HG03520 (cell line): Measurements from ENCODE around the gene ZDHHC24.
"Not testable (repeated sequence)": the region's sequence is repeated elsewhere in the genome, so short reads cannot be mapped to it uniquely, and the experiment has no call there.

Source experiments
- ATAC-seq: cut with Tn5 transposase; IDR thresholded peaks from one replicate; pipeline ENCODE4 v1.9.1; 2021; ENCODE audit warnings: mild to moderate bottlenecking, moderate library complexity; ENCODE audit not compliant: unreplicated experiment

The ZDHHC24 gene

GRCh38 chr11:66546966-66547661 is 1.3 kb upstream of the ZDHHC24 start:
- ATAC-seq: no peak

DNA sequence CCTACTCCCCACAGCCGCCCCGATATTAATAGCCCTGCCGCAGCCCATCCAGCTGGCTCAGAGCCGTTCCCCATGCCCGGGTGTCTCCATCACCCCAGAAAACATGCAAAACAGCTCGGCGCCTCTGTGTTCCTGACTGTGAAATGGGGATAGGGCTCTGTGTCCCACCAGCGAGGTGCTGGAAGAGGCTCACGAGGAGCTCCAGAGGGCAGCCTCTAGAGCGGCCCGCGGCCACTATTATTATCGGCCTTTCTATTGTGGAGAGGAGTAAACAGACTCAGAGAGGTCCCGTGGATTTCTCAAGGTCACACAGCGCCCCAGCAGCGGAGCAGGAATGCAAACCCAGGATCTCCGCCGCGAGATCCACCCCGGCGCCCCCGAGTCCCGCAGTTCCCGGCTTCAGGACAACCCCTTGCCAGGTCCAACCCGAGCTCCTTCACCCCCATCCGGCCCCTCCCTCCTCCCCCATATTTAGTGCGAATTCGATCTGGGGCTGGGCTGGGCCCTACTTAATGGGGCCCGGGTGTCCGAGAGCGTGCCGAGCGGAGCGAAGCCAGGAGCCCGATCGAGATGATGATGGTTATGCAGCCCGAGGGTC is 619 bp upstream of the ZDHHC24 start, which contains the start of gene ACTN3:
TSS of gene ACTN3 (plus strand) at position 536 of the 598 bp plus-strand sequence. CDS start at position 571, 35 bp downstream.
- no peak for ATAC-seq

DNA sequence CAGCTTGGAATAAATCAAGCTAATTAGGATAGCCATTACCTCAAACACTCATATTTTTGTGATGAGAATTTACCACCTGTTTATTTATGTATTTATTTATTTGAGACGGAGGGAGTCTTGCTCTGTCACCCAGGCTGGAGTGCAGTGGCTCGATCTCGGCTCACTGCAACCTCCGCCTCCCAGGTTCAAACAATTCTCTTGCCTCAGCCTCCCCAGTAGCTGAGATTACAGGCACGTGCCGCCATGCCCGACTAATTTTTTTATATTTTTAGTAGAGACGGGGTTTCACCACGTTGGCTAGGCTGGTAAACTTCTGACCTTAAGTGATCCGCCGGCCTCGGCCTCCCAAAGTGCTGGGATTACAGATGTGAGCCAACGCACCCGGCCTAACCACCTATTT is 896 bp downstream of the ZDHHC24 start:
- not testable (repeated sequence) for ATAC-seq

- ATAC-seq: no peak
These were observed 2.4 kb downstream of the ZDHHC24 start for GRCh38 chr11:66543263-66544107.

- ATAC-seq: no peak
These were observed 3.5 kb downstream of the ZDHHC24 start for GRCh38 chr11:66542362-66542761.

DNA sequence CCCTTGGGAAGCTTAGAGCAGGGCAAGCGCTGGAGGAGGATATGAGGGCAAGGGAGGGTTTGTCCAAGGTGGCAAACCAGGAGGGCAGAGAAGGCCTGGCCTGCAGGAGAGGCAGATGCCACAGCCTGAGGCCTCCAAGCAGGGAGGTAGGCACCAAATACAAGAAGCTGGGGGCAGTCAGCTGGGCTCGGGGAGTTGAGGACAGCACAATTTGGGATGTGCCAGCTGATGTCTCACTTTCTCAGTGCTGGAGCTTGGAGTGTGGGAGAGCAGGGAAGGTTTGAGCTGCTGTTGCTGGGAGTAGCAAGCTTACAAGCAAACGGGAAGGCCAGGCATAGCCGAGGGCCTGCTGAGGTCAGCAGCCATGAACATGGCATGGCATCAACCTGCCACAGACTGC is 4.0 kb downstream of the ZDHHC24 start:
- no peak for ATAC-seq

GRCh38 chr11:66540598-66540997 is 5.2 kb downstream of the ZDHHC24 start:
- not testable (repeated sequence) for ATAC-seq

DNA sequence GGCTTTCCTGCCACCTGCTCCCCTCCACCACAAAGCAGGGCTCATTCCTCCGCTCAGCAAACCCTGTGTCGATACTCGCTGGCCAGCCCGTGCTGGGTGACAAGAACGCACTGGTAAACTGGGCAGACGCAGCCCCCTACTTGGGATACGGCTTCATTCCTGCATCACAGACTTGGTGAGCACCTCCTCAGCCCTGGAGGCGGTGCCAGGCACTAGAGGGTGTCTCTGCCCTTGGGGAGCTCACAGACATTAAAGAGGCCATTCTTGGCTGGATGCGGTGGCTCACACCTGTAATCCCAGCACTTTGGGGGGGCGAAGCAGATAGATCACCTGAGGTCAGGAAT is 6.0 kb downstream of the ZDHHC24 start:
- no peak for ATAC-seq

DNA sequence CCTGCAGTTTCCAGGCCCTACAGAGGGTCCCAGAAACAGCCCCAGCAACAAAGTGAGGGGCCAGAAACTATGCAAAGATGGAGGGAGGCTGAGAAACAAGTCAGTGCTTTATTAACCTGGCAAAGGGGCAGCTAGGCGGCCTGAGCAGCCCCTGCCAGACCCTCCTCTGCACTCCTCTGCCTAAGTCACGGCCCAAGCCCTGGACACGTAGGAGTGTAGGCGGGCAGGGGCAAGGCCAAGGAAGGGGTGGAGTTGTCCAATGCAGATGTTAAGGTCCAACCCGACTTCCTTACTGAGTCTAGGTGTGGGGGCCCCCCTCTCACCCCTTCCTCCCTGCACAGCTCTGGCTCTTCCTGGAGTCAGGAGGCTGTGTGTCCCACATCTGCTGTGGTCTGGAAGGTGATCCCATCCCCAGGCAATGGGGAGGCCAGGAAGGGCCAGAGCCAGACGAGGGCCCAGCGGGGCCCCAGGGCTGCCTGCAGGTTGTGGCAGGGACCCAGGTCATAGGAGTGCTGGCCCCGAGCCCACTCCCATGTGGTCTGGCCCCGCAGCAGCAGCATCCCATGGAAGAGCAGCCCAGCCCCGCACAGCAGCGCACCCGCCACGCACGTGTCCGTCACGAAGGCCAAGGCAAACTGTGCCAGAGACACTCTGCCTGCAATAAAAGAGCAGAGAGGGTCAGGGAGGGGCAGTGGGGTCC is 6.5 kb downstream of the ZDHHC24 start:
- ATAC-seq: no peak

DNA sequence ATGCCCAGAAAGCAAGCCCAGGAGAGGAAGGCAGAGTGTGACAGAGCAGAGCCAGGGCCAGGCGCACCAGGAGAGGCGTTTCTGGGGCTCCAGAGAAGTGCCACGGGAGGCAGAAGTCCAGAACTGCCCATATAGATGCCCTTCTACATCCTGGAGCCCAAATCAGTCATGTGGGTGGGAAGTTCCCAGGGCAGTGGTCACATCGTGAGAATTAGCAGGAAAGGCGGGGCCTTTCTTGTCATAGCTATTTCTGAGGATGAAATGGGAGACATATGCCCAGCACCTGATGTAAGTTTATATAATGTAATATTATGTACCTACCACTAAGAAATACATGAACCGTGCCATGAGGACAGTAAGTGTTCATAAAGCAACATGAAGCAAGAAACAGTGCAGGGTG is 13.1 kb downstream of the ZDHHC24 start:
- no peak for ATAC-seq

GRCh38 chr11:66531841-66532240 is 14.0 kb downstream of the ZDHHC24 start:
- ATAC-seq: no peak

DNA sequence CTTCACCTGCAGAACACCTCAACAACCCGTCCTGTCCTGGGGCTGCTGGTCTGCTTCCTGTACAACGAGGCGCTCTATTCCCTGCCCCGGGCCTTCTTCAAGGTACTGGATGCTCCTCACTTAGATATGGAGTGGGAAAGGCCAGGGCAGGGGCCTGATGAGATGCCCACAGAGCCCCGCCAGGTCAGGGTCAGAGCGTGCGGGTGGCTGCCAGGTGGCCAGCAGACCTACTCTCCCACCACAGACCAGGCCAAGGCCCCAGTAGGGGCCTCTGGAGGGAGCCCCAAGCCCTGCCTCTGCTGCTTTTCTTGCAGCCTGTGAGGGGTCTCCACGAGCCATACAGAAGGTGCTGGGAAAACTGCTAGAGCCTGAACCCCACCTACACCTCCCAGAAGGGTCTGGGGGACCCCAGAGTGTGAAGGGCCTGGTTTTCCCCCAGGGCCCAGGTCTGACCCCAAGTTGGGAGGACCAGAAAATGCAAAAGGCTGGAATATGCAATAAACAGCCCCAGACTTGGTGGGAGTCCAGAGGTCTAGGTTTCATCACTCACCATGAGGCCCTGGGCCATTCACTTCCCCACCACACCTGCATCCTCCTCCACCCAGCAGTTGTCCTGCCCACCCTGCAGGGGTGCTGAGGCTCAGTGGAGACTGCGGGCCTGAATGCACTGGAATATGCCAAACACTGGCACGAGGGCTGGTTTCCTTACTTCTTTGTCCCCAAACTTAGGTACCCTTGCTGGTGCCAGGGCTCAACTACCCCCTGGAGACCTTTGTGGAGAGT is 14.7 kb downstream of the ZDHHC24 start:
- no peak for ATAC-seq

- no peak for ATAC-seq
These were observed 16.2 kb downstream of the ZDHHC24 start for GRCh38 chr11:66529655-66530054.

GRCh38 chr11:66529069-66529468 is 16.8 kb downstream of the ZDHHC24 start:
- ATAC-seq: no peak

DNA sequence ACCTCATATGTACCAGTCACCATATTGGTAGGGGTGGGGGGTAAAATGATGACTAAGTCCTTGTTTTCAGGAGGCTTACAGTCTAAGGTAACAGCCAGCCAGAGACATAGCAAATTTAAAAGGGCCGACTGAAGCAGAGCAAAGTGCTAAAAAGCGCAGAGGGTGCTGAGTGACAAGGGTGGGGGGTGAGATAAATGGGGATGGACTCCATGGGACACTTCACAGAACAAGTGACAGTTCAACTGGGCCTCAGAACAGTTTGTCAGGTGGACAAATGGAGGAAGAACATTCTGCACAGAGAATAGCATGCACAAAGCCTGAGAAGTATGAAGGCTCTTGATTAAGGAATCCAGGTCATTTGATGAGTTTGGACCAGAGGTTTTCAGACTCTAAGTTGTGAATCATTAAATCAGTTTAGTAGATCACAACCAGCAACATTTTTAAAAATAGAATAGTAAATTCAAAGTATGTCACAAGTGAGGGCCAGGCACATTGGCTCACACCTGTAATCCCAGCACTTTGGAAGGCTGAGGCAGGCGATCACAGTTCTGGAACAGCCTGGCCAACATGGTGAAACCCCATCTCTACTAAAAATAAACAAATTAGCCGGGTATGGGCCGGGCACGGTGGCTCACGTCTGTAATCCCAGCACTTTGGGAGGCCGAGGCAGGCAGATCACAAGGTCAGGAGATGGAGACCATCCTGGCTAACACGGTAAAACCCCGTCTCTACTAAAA is 21.4 kb downstream of the ZDHHC24 start:
- no peak for ATAC-seq

GRCh38 chr11:66523611-66524010 is 22.2 kb downstream of the ZDHHC24 start:
- ATAC-seq: no peak

DNA sequence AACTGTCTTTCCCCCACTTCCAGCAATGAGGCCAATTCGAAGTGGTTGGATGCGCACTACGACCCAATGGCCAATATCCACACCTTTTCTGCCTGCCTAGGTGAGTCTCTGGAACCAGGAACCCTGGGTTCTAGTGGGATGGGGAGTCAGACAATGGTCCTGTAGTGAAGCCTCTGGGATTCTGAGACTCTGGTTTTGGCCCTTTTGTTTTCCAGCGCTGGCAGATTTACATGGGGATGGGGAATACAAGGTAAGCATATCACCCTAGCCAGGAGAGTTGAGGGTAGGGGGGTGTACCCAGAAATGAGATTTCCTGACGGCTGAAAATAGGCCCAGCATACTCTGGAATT is 34.9 kb downstream of the ZDHHC24 start:
- no peak for ATAC-seq

- peak; percentile 67 for ATAC-seq
These were observed 35.4 kb downstream of the ZDHHC24 start, which contains the start of gene BBS1 for GRCh38 chr11:66510271-66510989. Gene BBS1, plus strand, starts transcription at chr11:66510635. Its CDS starts 25 bp downstream, at chr11:66510660.

- no peak for ATAC-seq
These were observed 36.7 kb downstream of the ZDHHC24 start for GRCh38 chr11:66509131-66509561.
